ENCODE data around the gene THAP10. TPM values are rescaled to one million over a fixed set of nuclear protein-coding genes. Genes with fewer than 3 reads are reported as not detected.

THAP10 gene
- total RNA-seq, 1 donor from 2014 or later = 3.1 TPM

DNA sequence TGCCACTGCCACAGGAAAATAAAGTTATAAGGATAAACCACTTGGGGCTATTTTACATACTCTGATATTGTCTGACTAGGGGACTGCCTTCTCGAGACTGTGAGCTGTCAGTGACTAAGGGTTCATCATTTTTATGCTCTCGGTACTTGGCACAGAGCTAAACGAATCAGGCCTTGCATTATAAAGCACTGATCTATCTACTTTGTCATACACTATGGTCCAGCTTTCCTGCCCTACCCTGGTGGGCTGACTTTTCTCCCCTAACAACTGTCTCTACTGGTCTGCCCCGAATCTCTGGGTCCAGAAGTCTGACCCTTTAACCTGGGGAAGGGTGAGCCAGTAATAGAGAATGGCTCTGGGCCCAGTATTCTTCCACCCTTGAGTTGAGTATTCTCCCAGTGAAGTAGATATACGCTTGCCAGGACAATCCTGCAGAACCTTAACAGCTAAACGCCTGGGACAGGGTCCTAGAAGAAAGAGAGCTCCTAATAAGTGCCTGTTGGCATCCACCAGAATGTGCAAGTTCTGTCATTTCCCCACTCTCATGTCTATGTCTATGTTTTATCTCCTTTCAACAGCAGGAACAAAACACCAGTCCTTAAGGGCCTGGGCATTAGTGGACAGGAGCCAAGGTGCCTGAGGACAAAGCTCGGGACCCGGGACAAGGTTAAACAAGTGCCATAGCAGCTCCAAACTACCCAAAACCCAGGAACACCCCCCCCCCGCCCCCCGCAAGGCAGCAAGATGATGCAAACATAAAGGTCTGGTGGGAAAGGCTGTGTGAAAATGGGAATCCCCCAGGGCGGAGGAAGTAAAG lies 39.5 kb downstream of the THAP10 start:
- H3K4me3 ChIP-seq = peak overlapping the region; percentile 79 to 93
- DNase-seq (ENCODE audit: low spot score in 2 of 2) = no peak
- TF ChIP-seq, protein P1, sequence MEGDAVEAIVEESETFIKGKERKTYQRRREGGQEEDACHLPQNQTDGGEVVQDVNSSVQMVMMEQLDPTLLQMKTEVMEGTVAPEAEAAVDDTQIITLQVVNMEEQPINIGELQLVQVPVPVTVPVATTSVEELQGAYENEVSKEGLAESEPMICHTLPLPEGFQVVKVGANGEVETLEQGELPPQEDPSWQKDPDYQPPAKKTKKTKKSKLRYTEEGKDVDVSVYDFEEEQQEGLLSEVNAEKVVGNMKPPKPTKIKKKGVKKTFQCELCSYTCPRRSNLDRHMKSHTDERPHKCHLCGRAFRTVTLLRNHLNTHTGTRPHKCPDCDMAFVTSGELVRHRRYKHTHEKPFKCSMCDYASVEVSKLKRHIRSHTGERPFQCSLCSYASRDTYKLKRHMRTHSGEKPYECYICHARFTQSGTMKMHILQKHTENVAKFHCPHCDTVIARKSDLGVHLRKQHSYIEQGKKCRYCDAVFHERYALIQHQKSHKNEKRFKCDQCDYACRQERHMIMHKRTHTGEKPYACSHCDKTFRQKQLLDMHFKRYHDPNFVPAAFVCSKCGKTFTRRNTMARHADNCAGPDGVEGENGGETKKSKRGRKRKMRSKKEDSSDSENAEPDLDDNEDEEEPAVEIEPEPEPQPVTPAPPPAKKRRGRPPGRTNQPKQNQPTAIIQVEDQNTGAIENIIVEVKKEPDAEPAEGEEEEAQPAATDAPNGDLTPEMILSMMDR (IDR thresholded peaks at IDR 0.05) = no peak
- peak overlapping the region; percentile 93 to 98 for H3K27ac ChIP-seq
- peaks cover 0 to 31% of the 10 kb centered on the region in 2 donors for H3K4me1 ChIP-seq
- H3K27me3 ChIP-seq = no peaks in the 10 kb centered on the region
- intact Hi-C loops (cut with DNase I) = loop anchor here (1.0 to 10.0 kb wide), 2 partner anchors 18 to 1622 kb away; partner anchors contain the start of gene ARIH1
- peaks cover 0 to 6% of the 10 kb centered on the region in 2 donors for H3K36me3 ChIP-seq
- H3K9me3 ChIP-seq = no peaks in the 10 kb centered on the region

DNA sequence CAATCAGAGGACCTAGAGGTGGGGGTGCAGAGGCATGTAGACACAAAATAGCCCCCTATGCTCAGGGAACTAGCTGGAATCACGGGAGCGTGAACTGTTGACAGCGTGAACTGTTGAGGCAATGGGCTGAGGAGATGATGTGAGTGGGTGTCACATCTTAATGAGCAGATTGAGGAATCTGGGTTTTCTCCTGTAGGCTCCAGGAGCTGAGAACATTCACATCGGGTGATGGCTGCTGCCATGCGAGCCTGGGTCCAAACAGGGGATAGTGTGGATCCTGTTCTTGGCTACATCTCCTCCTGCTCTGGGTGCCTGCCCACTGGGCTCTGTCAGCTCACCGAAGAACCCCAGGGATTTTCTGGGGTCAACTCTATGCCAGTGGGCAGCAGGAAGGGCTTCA lies 40.3 kb downstream of the THAP10 start:
- H3K4me1 ChIP-seq = peaks cover 0 to 23% of the 10 kb centered on the region in 2 donors
- H3K4me3 ChIP-seq = peak overlapping the region in 1 of 2 donors; percentile 79

DNA sequence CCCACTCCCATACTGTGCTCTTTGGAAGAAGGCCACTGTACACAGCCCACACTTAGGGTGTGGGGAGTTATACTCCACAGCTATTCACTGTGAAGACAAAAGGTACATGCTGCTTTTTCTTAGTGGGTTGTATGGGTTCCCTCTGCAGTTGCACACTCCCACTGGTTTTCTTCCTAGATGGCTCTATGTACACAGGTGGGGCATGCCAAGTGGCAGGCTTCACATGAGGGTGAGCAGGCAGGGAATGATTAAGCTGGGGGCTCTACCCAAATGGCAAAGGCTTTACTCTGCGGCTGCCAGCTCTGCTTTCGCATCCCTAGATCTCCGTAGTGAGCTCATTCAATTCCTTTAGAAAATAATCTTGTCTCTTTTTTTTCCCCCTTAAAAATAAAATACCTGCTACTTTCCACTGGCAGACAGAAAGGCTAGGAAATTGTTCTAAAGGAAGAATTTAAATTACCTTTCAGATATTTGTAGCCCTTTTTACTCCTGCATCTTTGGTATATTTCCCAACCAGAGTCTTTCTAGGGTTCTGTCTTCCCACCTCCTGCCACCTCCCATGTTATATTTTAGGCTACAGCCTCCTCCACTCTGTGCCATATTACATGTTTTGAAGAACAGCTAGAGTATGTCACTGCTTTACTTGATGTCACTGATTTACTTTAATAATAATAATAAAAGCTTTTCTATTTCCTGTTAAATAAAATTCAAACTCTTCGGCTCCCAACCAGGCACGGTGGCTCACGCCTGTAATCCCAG lies 46.5 kb downstream of the THAP10 start:
- no peaks in the 10 kb centered on the region for H3K27me3 ChIP-seq
- no peaks in the 10 kb centered on the region for H3K4me1 ChIP-seq
- DNase-seq (ENCODE audit: low spot score in 2 of 2) = no peak
- intact Hi-C loops (cut with DNase I) = no loop called here
- TF ChIP-seq, protein P1 (IDR thresholded peaks at IDR 0.05) = no peak
- H3K27ac ChIP-seq = no peak overlapping the region
- H3K36me3 ChIP-seq = no peaks in the 10 kb centered on the region
- H3K9me3 ChIP-seq = no peaks in the 10 kb centered on the region
- no peak overlapping the region for H3K4me3 ChIP-seq

More for the DNA sequence above, 40.3 kb downstream of the THAP10 start:
- H3K27me3 ChIP-seq = no peaks in the 10 kb centered on the region
- intact Hi-C loops (cut with DNase I) = loop anchor here (10.0 kb wide), 1 partner anchor 1623 kb away; the partner anchor contains the start of gene ARIH1
- DNase-seq (ENCODE audit: low spot score in 2 of 2) = peak in 1 of 2 donors; percentile 48
- H3K9me3 ChIP-seq = no peaks in the 10 kb centered on the region
- TF ChIP-seq, protein P1 (IDR thresholded peaks at IDR 0.05) = no peak
- H3K27ac ChIP-seq = peak overlapping the region; percentile 93 to 98
- peaks cover 0 to 6% of the 10 kb centered on the region in 2 donors for H3K36me3 ChIP-seq

DNA sequence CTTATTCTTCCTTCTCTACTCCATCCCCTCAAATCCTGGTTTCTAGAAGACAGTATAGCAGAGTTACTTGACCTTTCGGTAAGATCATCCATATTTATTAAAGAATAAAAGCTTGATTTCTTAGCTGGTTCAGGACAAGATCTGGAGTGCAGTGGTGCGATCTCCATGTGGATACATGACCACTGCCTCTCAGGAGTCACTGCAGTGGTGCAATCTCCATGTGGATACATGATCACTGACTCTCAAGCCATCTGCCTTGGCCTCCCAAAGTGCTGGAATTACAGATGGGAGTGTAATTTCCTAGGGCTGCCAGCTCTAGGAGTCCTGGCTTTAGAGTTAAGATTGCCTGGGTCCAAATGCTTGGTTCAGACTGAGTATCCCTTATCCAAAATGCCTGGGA lies 54.8 kb downstream of the THAP10 start:
- H3K27me3 ChIP-seq = no peaks in the 10 kb centered on the region
- H3K4me1 ChIP-seq = peaks cover 11 to 34% of the 10 kb centered on the region in 2 donors
- H3K9me3 ChIP-seq = no peaks in the 10 kb centered on the region
- intact Hi-C loops (cut with DNase I) = no loop called here
- peaks cover 4 to 16% of the 10 kb centered on the region in 2 donors for H3K36me3 ChIP-seq
- no peak overlapping the region for H3K4me3 ChIP-seq
- H3K27ac ChIP-seq = peak overlapping the region; percentile 86 to 91
- peak in 1 of 2 donors; percentile 52 for DNase-seq (ENCODE audit: low spot score in 2 of 2)
- TF ChIP-seq, protein P1 (IDR thresholded peaks at IDR 0.05) = no peak

DNA sequence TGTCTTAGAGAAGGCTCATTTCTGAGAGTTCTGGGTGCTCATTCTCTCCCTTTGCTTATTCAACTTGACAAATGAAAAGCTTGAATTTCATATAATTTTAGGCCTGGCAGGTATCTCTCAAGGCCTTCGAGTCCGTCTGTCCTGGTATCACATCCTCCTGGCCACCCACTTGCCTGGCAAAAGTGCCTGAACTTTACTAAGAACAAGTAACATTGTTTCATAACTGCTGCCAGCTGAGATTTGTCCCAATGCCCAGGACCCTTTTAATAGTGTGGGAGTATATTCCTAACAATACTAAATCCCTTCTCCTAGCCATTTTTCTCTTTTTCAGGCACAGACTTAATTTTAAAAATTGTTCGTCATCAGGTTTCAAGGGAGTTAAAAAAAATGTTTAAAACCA lies 56.4 kb downstream of the THAP10 start:
- peaks cover 18 to 33% of the 10 kb centered on the region in 2 donors for H3K36me3 ChIP-seq

More for the DNA sequence above, 56.4 kb downstream of the THAP10 start:
- DNase-seq (ENCODE audit: low spot score in 2 of 2) = peak in 1 of 2 donors; percentile 67
- H3K9me3 ChIP-seq = no peaks in the 10 kb centered on the region
- TF ChIP-seq, protein P1 (IDR thresholded peaks at IDR 0.05) = no peak
- H3K27me3 ChIP-seq = no peaks in the 10 kb centered on the region
- H3K4me1 ChIP-seq = peaks cover 11 to 34% of the 10 kb centered on the region in 2 donors
- intact Hi-C loops (cut with DNase I) = no loop called here
- no peak overlapping the region for H3K4me3 ChIP-seq
- peak overlapping the region; percentile 86 to 91 for H3K27ac ChIP-seq

Data from ascending aorta (tissue), 2 donors.